Neural cell (in vitro differentiated cells): ENCODE results near the gene CCL26. TPM values are rescaled to one million over a fixed set of nuclear protein-coding genes. Genes with fewer than 3 reads are reported as not detected.
"Not testable (repeated sequence)": the region's sequence is repeated elsewhere in the genome, so short reads cannot be mapped to it uniquely, and the experiment has no call there.

Source experiments
- H2AFZ ChIP-seq: fragments of 200-600, 300-800 bp; sonication (generic), shearing (Covaris generic); 2 replicates; pipeline ENCODE4 v1.6.0; 2014; ENCODE audit warnings: low read depth, mild to moderate bottlenecking, antibody characterized with exemption, low read length, moderate library complexity
- H3F3A ChIP-seq: fragments of 200-600 bp; shearing (Covaris generic); 2 replicates; pipeline ENCODE4 v1.6.1; 2016; ENCODE audit warnings: mild to moderate bottlenecking, moderate library complexity, mixed read lengths, antibody characterized with exemption, low read length; ENCODE audit not compliant: insufficient read depth, poor library complexity, severe bottlenecking
- H3K27ac ChIP-seq: fragments of 200-600, 300-800 bp; sonication (generic), shearing (Covaris generic); 2 replicates; pipeline ENCODE4 v1.5.1; 2014; ENCODE audit warnings: mild to moderate bottlenecking, low read length, moderate library complexity
- H3K27me3 ChIP-seq: fragments of 300-800, 200-600 bp; sonication (generic), shearing (Covaris generic); 2 replicates; pipeline ENCODE4 v1.6.0; 2014; ENCODE audit warnings: mild to moderate bottlenecking, low read depth, low read length, moderate library complexity; ENCODE audit not compliant: insufficient read depth
- H3K36me3 ChIP-seq: fragments of 300-800, 200-600 bp; sonication (generic), shearing (Covaris generic); 2 replicates; pipeline ENCODE4 v1.5.1; 2014; ENCODE audit warnings: mild to moderate bottlenecking, antibody characterized with exemption, low read length, moderate library complexity; ENCODE audit not compliant: insufficient read depth
- H3K4me2 ChIP-seq: fragments of 300-800, 200-600 bp; sonication (generic), shearing (Covaris generic); 2 replicates; pipeline ENCODE4 v1.6.0; 2014; ENCODE audit warnings: mild to moderate bottlenecking, low read length
- H3K4me3 ChIP-seq: fragments of 300-800, 200-600 bp; sonication (generic), shearing (Covaris generic); 2 replicates; pipeline ENCODE4 v1.5.1; 2014; ENCODE audit warnings: mild to moderate bottlenecking, low read length, moderate library complexity
- H3K79me2 ChIP-seq: fragments of 200-600 bp; shearing (Covaris generic); replicated peaks from 2 replicates; pipeline ENCODE4 v1.6.0; 2014; ENCODE audit warnings: mild to moderate bottlenecking, low read length, moderate library complexity; ENCODE audit not compliant: insufficient read depth
- H3K9ac ChIP-seq: fragments of 300-800, 200-600 bp; sonication (generic), shearing (Covaris generic); 2 replicates; pipeline ENCODE4 v1.6.1; 2016; ENCODE audit warnings: mild to moderate bottlenecking, low read length, mixed read lengths
- H3K9me2 ChIP-seq: fragments of 200-600 bp; shearing (Covaris generic); 2 replicates; pipeline ENCODE4 v1.6.1; 2016; ENCODE audit warnings: mild to moderate bottlenecking, low read length, mixed read lengths; ENCODE audit not compliant: insufficient read depth
- H3K9me3 ChIP-seq: fragments of 200-600, 300-800 bp; sonication (generic), shearing (Covaris generic); 2 replicates; pipeline ENCODE4 v1.6.1; 2016; ENCODE audit warnings: mild to moderate bottlenecking, mixed run types, low read length, moderate library complexity, mixed read lengths
- H4K20me1 ChIP-seq: fragments of 200-600 bp; shearing (Covaris generic); 2 replicates; pipeline ENCODE4 v1.6.1; 2016; ENCODE audit warnings: mild to moderate bottlenecking, mixed run types; ENCODE audit not compliant: insufficient read depth
- CTCF ChIP-seq: fragments of 450-650 bp; IDR thresholded peaks from 2 replicates; pipeline ENCODE4 v1.5.1; 2014; ENCODE audit warnings: antibody characterized with exemption, mild to moderate bottlenecking, moderate library complexity; ENCODE audit not compliant: poor library complexity, severe bottlenecking
- EP300 ChIP-seq: fragments of 450-650 bp; conservative IDR thresholded peaks from 2 replicates; pipeline ENCODE4 v1.6.1; 2014; ENCODE audit warnings: antibody characterized with exemption, mild to moderate bottlenecking, moderate library complexity; ENCODE audit not compliant: poor library complexity, severe bottlenecking
- EZH2 ChIP-seq: fragments of 200-600, 300-800 bp; shearing (Covaris generic), sonication (generic); IDR thresholded peaks from 2 replicates; pipeline ENCODE4 v1.6.1; 2014; ENCODE audit warnings: antibody characterized with exemption, low read length, borderline replicate concordance, mild to moderate bottlenecking; ENCODE audit not compliant: insufficient read depth, poor library complexity, severe bottlenecking
- MXI1 ChIP-seq: fragments of 450-650 bp; conservative IDR thresholded peaks from 2 replicates; pipeline ENCODE4 v1.6.1; 2014; ENCODE audit warnings: antibody characterized with exemption, mild to moderate bottlenecking; ENCODE audit not compliant: poor library complexity, severe bottlenecking
- POLR2AphosphoS5 ChIP-seq: IDR thresholded peaks from 2 replicates; pipeline ENCODE4 v1.6.1; 2012
- RAD21 ChIP-seq: fragments of 450-650 bp; conservative IDR thresholded peaks from 2 replicates; pipeline ENCODE4 v1.6.1; 2014; ENCODE audit warnings: antibody characterized with exemption, mild to moderate bottlenecking, moderate library complexity
- SMC3 ChIP-seq: fragments of 450-650 bp; conservative IDR thresholded peaks from 2 replicates; pipeline ENCODE4 v1.6.1; 2014; ENCODE audit warnings: antibody characterized with exemption, mild to moderate bottlenecking, moderate library complexity; ENCODE audit not compliant: poor library complexity
- TAF1 ChIP-seq: IDR thresholded peaks from 2 replicates; pipeline ENCODE4 v1.6.1; 2012; ENCODE audit warnings: low read depth
- polyA plus RNA-seq: library from polyadenylated mRNA; depleted of rRNA; stranded (reverse); fragments of >200 nt; gene quantifications from 2 replicates; pipeline ENCODE4 v1.2.3, GENCODE V29; 2014
- TF ChIP-seq, protein P1 (sequence below): IDR thresholded peaks from 2 replicates; pipeline ENCODE4 v1.6.1; 2012; ENCODE audit warnings: borderline replicate concordance

The CCL26 gene
- polyA plus RNA-seq, 1 donor from 2014 or later = not detected

DNA sequence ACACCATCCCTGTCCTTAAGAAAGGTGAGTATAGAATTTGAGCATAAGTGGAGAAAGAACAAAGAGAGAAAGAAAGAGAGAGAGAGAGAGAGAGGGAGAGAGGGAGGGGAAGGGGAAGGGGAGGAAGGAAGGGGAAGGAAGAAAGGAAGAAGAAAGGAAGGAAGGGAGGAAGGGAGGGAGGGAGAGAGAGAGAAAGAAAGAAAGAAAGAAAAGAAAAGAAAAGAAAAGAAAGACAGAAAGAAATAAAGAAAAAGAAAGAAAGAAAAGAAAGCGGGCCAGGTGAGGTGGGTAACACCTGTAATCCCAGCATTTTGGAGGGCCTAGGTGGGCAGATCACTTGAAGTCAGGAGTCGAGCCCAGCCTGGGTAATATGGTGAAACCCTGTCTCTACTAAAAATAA lies 21.7 kb upstream of the CCL26 start:
- no peaks in the 10 kb centered on the region for H3F3A ChIP-seq
- TF ChIP-seq CTCF = no peak
- TF ChIP-seq MXI1 = no peak
- TF ChIP-seq, protein P1, sequence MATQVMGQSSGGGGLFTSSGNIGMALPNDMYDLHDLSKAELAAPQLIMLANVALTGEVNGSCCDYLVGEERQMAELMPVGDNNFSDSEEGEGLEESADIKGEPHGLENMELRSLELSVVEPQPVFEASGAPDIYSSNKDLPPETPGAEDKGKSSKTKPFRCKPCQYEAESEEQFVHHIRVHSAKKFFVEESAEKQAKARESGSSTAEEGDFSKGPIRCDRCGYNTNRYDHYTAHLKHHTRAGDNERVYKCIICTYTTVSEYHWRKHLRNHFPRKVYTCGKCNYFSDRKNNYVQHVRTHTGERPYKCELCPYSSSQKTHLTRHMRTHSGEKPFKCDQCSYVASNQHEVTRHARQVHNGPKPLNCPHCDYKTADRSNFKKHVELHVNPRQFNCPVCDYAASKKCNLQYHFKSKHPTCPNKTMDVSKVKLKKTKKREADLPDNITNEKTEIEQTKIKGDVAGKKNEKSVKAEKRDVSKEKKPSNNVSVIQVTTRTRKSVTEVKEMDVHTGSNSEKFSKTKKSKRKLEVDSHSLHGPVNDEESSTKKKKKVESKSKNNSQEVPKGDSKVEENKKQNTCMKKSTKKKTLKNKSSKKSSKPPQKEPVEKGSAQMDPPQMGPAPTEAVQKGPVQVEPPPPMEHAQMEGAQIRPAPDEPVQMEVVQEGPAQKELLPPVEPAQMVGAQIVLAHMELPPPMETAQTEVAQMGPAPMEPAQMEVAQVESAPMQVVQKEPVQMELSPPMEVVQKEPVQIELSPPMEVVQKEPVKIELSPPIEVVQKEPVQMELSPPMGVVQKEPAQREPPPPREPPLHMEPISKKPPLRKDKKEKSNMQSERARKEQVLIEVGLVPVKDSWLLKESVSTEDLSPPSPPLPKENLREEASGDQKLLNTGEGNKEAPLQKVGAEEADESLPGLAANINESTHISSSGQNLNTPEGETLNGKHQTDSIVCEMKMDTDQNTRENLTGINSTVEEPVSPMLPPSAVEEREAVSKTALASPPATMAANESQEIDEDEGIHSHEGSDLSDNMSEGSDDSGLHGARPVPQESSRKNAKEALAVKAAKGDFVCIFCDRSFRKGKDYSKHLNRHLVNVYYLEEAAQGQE = no peak
- no peak for TF ChIP-seq EZH2
- no peak for TF ChIP-seq SMC3
- no peak for TF ChIP-seq TAF1
- TF ChIP-seq POLR2AphosphoS5 = no peak
- H3K9ac ChIP-seq = no peak overlapping the region
- H3K4me3 ChIP-seq = no peak overlapping the region
- no peak overlapping the region for H3K4me2 ChIP-seq
- H3K79me2 ChIP-seq = no peaks in the 10 kb centered on the region
- no peak overlapping the region for H2AFZ ChIP-seq
- H3K36me3 ChIP-seq = no peaks in the 10 kb centered on the region
- no peaks in the 10 kb centered on the region for H3K9me3 ChIP-seq
- H4K20me1 ChIP-seq = no peaks in the 10 kb centered on the region
- H3K27me3 ChIP-seq = no peaks in the 10 kb centered on the region
- H3K27ac ChIP-seq = no peak overlapping the region
- no peaks in the 10 kb centered on the region for H3K9me2 ChIP-seq

DNA sequence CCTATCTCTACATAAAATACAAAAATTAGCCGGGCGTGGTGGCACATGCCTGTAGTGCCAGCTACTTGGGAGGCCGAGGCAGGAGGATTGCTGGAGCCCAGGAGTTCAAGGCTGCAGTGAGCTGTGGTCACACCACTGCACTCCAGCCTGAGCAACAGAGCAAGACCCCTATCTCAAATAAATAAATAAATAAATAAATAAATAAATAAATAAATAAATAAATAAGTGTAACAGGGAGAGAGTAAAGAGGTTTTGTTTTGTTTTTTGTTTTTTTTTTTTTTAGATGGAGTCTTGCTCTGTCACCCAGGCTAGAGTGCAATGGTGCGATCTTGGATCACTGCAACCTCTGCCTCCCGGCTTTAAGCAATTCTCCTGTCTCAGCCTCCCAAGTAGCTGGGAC lies 20.6 kb upstream of the CCL26 start:
- not testable (repeated sequence) for H3K36me3 ChIP-seq, H3K9me2 ChIP-seq, H3K27ac ChIP-seq, H3K4me2 ChIP-seq, H2AFZ ChIP-seq, H3F3A ChIP-seq, H3K4me3 ChIP-seq, H3K9ac ChIP-seq, H3K9me3 ChIP-seq, H3K79me2 ChIP-seq, H4K20me1 ChIP-seq, H3K27me3 ChIP-seq

DNA sequence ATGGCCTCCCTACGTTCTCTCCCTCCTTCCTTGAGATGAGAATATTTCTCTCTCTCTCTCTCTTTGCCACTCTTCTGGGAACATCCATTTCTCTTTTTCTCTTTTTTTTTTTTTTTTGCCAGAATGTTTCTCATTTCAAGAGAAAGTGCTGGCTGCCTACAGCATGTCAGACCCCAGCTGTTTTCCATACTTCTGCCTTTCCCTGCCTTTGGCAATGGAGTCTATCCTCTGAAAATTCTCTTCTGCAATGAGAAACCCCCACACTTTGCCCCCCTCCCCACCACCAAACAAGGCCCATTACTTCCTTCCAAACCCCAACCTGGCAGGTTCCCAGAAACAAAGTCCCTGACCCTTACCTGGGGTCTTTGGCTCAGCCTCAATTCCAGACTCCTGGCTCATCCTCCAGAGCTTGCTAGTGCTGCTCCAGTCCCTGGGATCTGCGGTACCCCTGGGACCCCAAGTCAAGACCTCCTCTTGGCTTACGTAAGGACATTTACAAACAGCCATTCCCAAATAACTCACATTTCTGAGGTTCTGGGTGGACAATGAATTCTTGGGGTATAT lies 17.4 kb upstream of the CCL26 start:
- Histone ChIP-seq H3K79me2 (no peaks in the 10 kb centered on the region), H4K20me1 (no peaks in the 10 kb centered on the region), H3K9me2 (no peaks in the 10 kb centered on the region), H3K4me2 (no peak overlapping the region), H3K27ac (no peak overlapping the region), H3K9me3 (no peaks in the 10 kb centered on the region), H3K36me3 (no peaks in the 10 kb centered on the region), H3K9ac (no peak overlapping the region), H2AFZ (no peak overlapping the region), H3K4me3 (no peak overlapping the region), H3K27me3 (no peaks in the 10 kb centered on the region), H3F3A (no peaks in the 10 kb centered on the region)
- TF ChIP-seq TAF1 (no peak), EZH2 (no peak), POLR2AphosphoS5 (no peak), RAD21 (no peak), EP300 (no peak), CTCF (no peak), SMC3 (no peak), MXI1 (no peak)
- TF ChIP-seq, protein P1 = no peak
